Ovary (tissue), 9 donors: ENCODE data around the gene TTLL5. TPM values are rescaled to one million over a fixed set of nuclear protein-coding genes. Genes with fewer than 3 reads are reported as not detected.

Source experiments
- DNase-seq, 5 donors: peaks; one replicate each; pipeline ENCODE4 v3.0.0-alpha.2; 2019 to 2020
- H3K27ac ChIP-seq, 2 donors: fragments of 200-600 bp; one replicate each; pipeline versions ENCODE4 v1.5.1 to v1.8.0; 2019 to 2022
- H3K27me3 ChIP-seq: fragments of 200-600 bp; one replicate; pipeline ENCODE4 v1.8.0; 2022
- H3K36me3 ChIP-seq: fragments of 200-600 bp; sonication (generic); one replicate; pipeline ENCODE4 v1.5.1; 2019
- H3K4me1 ChIP-seq: one replicate; pipeline ENCODE4 v1.8.1; 2013; ENCODE audit warnings: mild to moderate bottlenecking, moderate library complexity; ENCODE audit not compliant: insufficient read depth
- H3K4me3 ChIP-seq: fragments of 200-600 bp; sonication (generic); one replicate; pipeline ENCODE4 v1.5.1; 2017
- H3K9me3 ChIP-seq, 2 donors: fragments of 200-600 bp in 1 of 2; sonication (generic) in 1 of 2; one replicate each; pipeline versions ENCODE4 v1.5.1 to v1.8.1; 2013 to 2019; ENCODE audit warnings: mild to moderate bottlenecking in 1 of 2, moderate library complexity in 1 of 2
- EP300 ChIP-seq: sonication (generic); formaldehyde crosslinking; IDR thresholded peaks from one replicate; pipeline ENCODE4 v1.6.1; 2017; ENCODE audit warnings: antibody characterized with exemption
- POLR2A ChIP-seq: fragments of 450-650 bp; IDR thresholded peaks from one replicate; pipeline ENCODE4 v1.6.1; 2017; ENCODE audit warnings: antibody characterized with exemption, mild to moderate bottlenecking, moderate library complexity
- WGBS, 3 donors: extraction: QIAGEN DNeasy Blood & Tissue Kit in 1 of 3; methylation state at CpG; one replicate each; pipeline versions ENCODE4 v1.1.5 to v1.1.7; 2013 to 2017; 5-methylcytosine and 5-hydroxymethylcytosine counted together
- intact Hi-C, 4 donors: fragments of 100-400 bp; cut with DNase I; formaldehyde crosslinking; loops; one replicate each; pipeline versions ENCODE4 v1.11.0 to v1.15.1; 2022 to 2023
- polyA plus RNA-seq, 2 donors: library from polyadenylated mRNA; stranded (reverse); fragments of 200-250 nt in 1 of 2; fragments of 350-450 nt in 1 of 2; fragmentation: Illumina TruSeq in 1 of 2; extraction: RNeasy Lipid Tissue Mini Kit (QIAGEN cat#74804) in 1 of 2; gene quantifications; one replicate each; pipeline ENCODE4 v1.2.3, GENCODE V29; 2013 to 2014
- total RNA-seq, 7 donors: library from RNA; depleted of rRNA in 2 of 7; stranded (reverse); fragments of >200 nt in 2 of 7; fragmentation: NEBNext Ultra II Directional in 3 of 7; extraction: Animal tissue kit (Norgen Biotek cat#: 25700) in 3 of 7; gene quantifications; one replicate each; pipeline versions ENCODE4 v1.1.0 to v1.2.4, GENCODE V29; 2016 to 2023
- TF ChIP-seq, protein P1 (sequence below), 3 donors: fragments of 450-650 bp in 2 of 3; fragments of 200-600 bp in 1 of 3; IDR thresholded peaks; one replicate each; pipeline versions ENCODE4 v1.5.1 to v1.8.0; 2016 to 2022; ENCODE audit warnings: antibody characterized with exemption in 3 of 3, mild to moderate bottlenecking in 1 of 3
- donor health status: DM: no; HTN: no; CAD: no; lungs with moderate emphysema.
- donor health status: DM: no; HTN: no; CAD: no.
- donor health status: Bipolar disorder and iron deficiency.
- donor health status: DM: yes; HTN: yes; CAD: no.
- donor health status: DM: no; HTN: no; CAD: no.
- donor health status: DM: yes; HTN: yes; CAD: no.

The TTLL5 gene
- total and polyA plus RNA-seq, 9 donors = 11.0 to 34.9 (median 27.3) TPM

DNA sequence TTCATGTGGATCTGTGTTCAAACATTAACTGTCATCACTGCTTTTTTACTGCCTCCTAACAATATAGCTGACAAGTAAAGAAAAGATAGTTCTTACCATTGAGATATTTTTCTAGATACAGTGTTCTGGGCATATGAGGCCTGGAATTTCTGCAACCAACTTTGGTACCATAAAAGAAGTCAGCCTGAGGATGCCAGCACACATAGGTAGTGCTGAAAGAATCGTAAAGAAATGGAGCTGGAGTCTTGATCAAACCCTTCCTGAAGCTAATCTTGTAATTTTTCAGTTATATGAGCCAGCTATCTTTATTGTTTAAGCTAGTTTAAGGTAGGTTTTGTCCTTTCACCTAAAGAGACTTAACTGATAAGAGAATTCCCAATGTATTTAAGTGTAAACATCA lies 11.7 kb upstream of the TTLL5 start:
- H3K36me3 ChIP-seq = no peaks in the 10 kb centered on the region
- H3K27me3 ChIP-seq = no peaks in the 10 kb centered on the region
- intact Hi-C loops = no loop called here
- WGBS, 3 donors = 96 to 97% (median 97%) methylated on average over 1 of the region's 1 CpG
- H3K9me3 ChIP-seq = no peaks in the 10 kb centered on the region
- no peak overlapping the region for H3K27ac ChIP-seq
- no peak for DNase-seq
- peaks cover 8% of the 10 kb centered on the region for H3K4me1 ChIP-seq
- H3K4me3 ChIP-seq = no peak overlapping the region
- TF ChIP-seq EP300 = no peak

DNA sequence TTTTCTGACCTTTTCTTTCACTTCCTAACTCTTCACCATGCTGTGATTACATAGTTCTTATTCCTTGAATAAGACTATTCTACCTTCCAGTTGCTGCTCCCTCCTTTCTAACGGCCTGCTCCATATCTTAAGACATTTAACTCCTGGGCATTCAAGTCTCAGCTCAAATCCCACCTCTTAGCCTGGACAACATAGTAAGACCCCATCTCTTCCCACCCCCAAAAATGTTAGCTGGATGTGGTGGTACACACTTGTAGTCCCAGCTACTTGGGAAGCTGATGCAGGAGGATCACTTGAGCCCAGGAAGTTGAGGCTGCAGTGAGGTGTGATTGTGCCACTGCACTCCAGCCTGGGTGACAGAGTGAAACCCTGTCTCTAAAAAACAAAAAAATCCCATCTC lies 11.3 kb upstream of the TTLL5 start:
- WGBS, 3 donors = 89 to 92% (median 89%) methylated on average over 1 of the region's 1 CpG
- DNase-seq = no peak
- H3K27ac ChIP-seq = no peak overlapping the region

DNA sequence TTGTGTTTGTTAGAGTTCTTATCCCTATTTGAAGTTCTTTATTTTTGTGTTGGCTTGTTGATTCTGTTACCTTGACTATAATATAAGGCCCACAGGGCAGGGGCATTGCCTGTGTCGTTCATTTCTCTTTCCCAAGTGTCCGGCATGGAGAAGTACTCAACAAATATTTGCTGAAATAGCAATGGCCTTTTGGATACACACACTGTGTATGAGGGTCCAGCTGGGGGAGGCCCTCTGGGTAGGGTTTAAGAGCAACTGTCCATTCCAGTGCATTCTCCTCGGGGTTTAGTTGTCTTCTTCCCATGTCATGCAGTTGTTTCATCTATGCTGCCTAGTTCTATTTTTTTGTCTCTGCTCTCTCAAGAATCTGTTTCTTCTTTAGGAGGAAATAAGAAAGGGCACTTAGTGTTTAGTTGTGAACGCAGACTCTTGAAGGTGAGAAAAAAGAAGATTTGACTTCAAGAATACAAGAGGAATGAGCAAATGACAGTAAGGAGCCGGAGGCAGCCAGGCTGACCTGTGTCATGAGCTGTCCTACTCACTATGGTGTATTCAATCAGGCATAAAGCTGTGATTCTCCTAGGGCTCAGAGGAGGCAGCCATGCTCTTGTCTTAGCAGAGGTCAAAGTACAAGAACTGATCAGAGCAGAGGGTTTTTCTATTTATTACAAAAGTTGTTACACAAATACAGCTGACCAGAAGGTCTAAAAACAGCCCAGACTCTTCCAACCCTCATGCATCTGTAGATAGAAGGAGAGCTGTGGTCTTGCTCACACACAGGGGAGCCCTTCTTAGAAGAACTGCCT lies 10.6 kb upstream of the TTLL5 start:
- H3K36me3 ChIP-seq = no peaks in the 10 kb centered on the region
- DNase-seq = no peak
- H3K4me1 ChIP-seq = peaks cover 8% of the 10 kb centered on the region
- no peak overlapping the region for H3K4me3 ChIP-seq
- no peak for TF ChIP-seq EP300
- TF ChIP-seq, protein P1, sequence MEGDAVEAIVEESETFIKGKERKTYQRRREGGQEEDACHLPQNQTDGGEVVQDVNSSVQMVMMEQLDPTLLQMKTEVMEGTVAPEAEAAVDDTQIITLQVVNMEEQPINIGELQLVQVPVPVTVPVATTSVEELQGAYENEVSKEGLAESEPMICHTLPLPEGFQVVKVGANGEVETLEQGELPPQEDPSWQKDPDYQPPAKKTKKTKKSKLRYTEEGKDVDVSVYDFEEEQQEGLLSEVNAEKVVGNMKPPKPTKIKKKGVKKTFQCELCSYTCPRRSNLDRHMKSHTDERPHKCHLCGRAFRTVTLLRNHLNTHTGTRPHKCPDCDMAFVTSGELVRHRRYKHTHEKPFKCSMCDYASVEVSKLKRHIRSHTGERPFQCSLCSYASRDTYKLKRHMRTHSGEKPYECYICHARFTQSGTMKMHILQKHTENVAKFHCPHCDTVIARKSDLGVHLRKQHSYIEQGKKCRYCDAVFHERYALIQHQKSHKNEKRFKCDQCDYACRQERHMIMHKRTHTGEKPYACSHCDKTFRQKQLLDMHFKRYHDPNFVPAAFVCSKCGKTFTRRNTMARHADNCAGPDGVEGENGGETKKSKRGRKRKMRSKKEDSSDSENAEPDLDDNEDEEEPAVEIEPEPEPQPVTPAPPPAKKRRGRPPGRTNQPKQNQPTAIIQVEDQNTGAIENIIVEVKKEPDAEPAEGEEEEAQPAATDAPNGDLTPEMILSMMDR (IDR thresholded peaks at IDR 0.05) = no peak
- no peak for TF ChIP-seq POLR2A
- no peaks in the 10 kb centered on the region for H3K27me3 ChIP-seq
- 93 to 94% (median 94%) methylated on average over 5 of the region's 5 CpGs for WGBS, 3 donors
- intact Hi-C loops = no loop called here
- no peak overlapping the region for H3K27ac ChIP-seq
- H3K9me3 ChIP-seq = no peaks in the 10 kb centered on the region

More for the DNA sequence above, 11.3 kb upstream of the TTLL5 start:
- TF ChIP-seq, protein P1 (IDR thresholded peaks at IDR 0.05) = no peak
- TF ChIP-seq EP300 (no peak), POLR2A (no peak)
- H3K36me3 ChIP-seq = no peaks in the 10 kb centered on the region
- intact Hi-C loops = no loop called here
- H3K4me1 ChIP-seq = peaks cover 8% of the 10 kb centered on the region
- no peak overlapping the region for H3K4me3 ChIP-seq
- H3K9me3 ChIP-seq = no peaks in the 10 kb centered on the region
- H3K27me3 ChIP-seq = no peaks in the 10 kb centered on the region

DNA sequence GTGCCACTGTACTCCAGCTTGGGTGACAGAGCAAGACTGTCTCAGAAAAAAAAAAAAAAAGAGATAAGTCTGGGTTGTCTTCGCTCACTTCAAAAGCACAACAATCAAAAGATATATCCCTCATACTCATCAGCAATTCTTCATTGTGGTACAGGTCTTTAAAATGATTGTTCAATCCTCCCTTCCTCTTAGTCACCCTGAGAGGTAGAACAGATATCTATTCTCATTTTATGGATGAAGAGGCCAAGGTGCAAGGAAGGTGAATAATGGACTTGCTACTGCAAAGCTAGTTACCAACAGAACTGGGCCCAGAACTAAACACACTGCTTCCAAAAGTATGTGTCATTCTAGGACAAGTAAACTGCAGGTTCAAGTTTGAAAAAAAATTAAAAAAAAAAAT lies 7.5 kb upstream of the TTLL5 start:
- no peak for TF ChIP-seq EP300
- TF ChIP-seq POLR2A = no peak
- TF ChIP-seq, protein P1 (IDR thresholded peaks at IDR 0.05) = no peak
- peaks cover under 1% of the 10 kb centered on the region for H3K4me1 ChIP-seq
- WGBS, 3 donors = 93 to 97% (median 97%) methylated on average over 1 of the region's 1 CpG
- intact Hi-C loops = no loop called here
- H3K27me3 ChIP-seq = no peaks in the 10 kb centered on the region
- H3K27ac ChIP-seq = no peak overlapping the region
- no peak for DNase-seq
- no peak overlapping the region for H3K4me3 ChIP-seq
- H3K9me3 ChIP-seq = no peaks in the 10 kb centered on the region
- H3K36me3 ChIP-seq = no peaks in the 10 kb centered on the region

DNA sequence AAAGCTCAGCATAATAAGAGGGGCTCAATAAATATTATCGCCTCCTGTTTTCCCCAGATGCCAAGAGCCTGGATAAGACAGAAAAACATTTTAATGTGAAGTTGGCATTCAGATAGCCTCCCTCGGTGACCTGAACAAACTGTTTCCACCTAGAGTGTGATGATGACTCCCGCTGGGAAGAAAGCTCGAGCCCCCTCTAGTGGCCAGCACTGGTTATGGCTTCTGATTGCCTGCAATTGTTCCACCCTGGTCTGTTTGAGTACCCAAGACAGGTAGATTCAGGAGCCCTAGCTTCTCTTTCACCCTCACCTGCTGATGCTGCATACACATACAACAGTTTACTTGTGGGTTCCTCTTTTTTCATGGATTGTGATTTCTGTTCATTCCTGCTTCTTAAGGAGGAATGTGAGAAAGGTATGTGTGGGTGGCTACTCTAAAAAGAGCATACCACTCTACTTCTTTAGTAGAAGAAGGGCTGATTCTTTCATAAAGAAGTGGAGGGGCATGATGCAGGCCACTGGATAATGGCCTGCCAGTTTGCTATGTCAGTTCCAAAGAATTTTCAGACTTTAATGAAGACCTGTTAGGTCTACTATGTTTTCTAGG lies 6.8 kb upstream of the TTLL5 start:
- no peaks in the 10 kb centered on the region for H3K4me1 ChIP-seq
- H3K36me3 ChIP-seq = no peaks in the 10 kb centered on the region
- H3K4me3 ChIP-seq = no peak overlapping the region
- intact Hi-C loops = loop anchor here in 2 of 4 donors (2.0 kb wide), 1 partner anchor 75 kb away; the partner anchor contains the start of gene FLVCR2 (in 2 of the 2)
- no peaks in the 10 kb centered on the region for H3K27me3 ChIP-seq
- no peaks in the 10 kb centered on the region for H3K9me3 ChIP-seq
- peak; percentile 69 to 86 (median 82) for DNase-seq
- WGBS, 3 donors = 1 to 4% (median 2%) methylated on average over 4 of the region's 4 CpGs
- TF ChIP-seq POLR2A = no peak
- TF ChIP-seq, protein P1 (IDR thresholded peaks at IDR 0.05) = peak; percentile 83 to 87 (median 84)
- H3K27ac ChIP-seq = no peak overlapping the region
